ENCODE data around the gene RASL12.

Gene RASL12

DNA sequence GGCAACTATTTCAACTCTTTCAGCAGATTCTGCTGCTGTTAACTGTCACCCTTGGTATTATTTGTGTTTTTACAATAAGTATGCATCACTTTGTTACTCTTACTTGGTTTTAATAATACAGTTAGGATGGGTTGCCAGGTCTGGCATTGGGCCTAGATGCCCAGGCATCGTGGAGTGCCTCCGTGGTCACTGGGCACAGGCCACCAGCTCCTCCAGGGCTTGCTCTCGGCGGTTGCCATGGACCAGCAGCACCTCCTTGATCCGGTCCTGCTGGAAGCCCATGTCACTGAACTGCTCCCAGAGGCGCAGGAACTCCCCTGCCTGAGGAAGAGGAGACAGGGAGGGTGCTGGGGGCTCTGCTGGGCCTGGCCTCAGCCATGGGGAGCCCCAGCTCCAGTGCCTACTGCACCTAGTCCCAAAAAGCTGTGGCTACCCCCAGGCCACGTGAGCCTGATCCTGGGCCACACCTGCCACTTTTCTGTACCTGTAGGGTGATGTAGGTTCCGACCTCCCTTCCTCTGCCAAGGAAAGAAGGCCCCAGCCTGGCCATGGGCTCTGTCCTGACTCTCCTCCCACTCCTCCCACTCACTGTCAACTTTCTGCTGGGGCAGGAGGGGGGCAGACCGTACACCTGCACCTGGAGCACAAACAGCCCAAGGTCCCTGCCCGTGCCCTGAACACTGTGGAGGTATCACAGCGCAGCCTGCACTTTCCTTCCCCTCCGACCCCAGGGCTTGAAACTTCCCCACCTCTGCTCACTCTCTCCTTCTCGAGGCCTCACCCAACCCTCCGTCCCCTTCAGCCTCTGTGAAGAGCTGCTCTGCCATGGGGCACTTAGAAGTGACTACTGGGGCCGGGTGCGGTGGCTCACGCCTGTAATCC is 25.4 kb upstream of the RASL12 start:
- no peak for DNase-seq (ENCODE audit: low read depth in 2 of 2)

DNA sequence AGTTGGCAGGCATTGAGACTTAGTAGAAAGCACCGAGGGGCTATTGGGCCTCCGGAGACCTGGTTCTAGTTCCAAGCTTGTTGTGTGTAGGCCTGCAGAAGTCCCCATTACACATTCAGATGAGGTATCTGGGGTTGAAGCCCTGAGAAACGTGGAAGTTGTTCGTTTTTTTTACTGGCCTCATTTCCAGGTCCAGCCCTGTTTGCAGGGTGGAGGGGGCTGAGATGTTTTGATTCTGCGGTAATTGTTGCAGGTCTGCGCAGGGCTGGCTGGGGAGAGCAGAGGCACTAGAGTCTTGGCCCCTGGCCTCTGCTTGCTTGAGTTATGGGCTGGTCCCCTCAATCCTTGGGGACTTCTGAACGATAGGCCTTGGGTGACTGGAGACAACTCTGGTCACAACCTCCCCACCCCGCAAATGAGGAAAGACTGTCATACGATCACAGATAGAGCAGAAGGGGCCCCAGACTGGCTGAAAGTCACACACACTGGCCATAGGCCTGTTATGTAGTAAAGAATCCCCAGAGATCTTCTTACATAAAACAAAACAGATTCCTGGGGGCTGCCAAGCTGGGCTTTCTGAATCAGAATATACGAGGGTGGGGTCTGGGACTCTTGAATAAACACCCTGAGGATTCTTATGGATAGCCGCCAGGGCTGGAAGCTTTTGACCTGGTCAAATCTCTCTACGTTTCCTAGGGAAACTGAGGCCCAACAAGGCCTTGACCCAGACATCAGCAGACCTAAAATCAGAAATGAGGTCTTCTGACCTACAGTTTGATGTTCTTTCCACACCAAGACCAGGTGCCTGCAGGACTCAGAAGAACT is 24.4 kb upstream of the RASL12 start:
- no peak for DNase-seq (ENCODE audit: low read depth in 2 of 2)

DNA sequence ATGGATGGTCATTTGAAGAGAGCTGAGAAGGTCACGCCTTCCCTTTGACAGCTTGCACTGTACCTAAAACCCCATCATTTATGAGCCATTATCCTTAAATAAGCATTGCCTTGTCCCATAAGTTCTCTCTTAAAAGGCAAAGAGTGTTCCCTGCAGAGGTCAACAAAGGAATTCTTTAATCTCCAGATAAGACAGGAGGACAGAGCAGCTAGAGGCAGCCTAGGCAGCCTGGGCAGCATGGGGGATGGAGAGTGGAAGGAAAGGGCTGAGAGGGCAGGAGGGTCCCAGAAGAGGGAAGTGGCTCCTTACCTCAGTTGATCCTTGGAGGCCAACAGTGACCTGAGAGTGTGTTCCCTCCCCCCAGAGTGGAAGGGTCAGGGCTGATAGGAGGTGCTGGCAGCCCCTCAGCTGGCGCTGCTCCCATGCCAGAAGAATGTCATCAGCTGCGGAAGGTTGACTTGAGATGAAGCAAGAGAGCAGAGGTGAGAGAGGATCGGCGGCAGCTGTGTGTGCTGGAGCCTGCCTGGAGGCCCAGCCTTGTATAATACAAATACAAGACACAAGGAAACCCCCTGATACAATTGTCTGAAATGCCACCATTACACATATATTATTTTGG is 21.5 kb upstream of the RASL12 start:
- DNase-seq (ENCODE audit: low read depth in 2 of 2), result no peak

DNA sequence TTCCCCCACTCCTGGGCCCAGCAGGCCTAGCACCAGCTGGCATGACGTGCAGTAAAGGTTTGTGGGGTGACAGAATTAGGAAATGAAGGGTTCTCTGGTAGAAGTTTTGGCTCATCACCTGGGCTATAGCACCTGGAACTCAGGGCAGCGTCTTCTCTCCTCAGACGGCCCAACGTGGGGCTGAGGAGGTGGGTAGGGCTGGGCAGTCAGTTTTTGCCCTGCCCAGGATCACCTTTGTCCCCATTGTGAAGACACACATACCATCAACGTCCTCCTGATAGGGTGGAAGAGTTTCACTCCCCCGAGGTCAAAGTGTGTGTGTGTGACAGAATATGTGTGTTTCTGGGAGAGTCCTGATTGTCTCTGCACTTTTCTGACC is 20.8 kb upstream of the RASL12 start:
- DNase-seq (ENCODE audit: low read depth in 2 of 2), result no peak

DNA sequence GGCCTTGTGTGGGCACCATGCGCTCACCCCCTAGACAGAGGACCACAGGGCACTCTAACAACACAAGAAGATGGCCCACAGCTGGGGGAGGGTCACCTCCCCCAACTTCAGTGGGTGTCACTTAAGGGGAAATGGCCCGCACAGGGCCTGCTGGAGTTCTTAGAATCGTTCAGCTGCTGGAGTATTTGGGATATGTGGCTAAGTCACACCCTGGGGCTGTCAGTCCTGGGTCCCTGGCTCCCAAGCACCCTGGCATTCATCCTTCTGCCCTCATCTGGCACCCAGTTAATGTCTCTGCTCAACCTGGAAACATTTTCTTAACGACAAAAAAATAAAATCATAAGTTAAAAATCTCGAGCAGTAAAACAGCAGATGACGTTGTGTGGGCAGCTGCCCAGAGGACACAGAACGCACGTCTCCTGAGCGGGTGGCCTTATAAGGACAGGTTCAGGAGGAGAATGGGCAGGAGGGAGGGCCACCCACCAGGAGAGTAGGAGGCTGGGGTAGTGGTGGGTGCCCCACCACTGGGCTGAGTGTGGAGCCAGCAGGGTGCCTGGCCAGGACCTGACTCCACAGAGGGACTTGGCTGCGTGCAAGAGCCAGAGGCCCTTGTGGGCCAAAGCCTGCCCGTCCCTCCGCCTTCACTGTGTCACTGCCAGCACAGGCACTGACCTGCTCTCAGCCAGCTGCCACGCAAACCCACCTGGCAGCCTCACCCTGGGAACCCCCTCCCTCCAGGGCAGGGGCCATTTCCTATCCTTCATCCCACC is 20.3 kb upstream of the RASL12 start:
- no peak for DNase-seq (ENCODE audit: low read depth in 2 of 2)

DNA sequence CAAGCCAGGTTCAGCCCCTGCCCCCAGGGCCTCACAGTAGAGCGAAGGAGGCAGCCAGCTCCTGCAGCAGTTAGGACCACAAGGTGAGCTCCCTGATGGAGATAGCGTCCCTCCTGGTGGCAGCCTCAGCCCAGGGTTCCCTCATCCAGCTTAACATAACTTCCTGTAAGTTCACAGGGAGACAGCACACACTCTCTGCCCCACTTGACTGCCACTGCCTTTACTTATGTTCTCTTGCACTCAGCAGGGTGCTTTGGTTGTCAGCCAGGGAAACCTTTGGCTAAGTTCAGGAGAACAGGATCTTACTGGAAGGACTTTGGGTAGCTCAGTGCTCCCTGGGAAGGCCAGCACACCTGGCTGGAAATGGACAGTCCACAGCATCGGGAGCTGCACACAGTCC is 19.6 kb upstream of the RASL12 start:
- DNase-seq (ENCODE audit: low read depth in 2 of 2), result no peak

DNA sequence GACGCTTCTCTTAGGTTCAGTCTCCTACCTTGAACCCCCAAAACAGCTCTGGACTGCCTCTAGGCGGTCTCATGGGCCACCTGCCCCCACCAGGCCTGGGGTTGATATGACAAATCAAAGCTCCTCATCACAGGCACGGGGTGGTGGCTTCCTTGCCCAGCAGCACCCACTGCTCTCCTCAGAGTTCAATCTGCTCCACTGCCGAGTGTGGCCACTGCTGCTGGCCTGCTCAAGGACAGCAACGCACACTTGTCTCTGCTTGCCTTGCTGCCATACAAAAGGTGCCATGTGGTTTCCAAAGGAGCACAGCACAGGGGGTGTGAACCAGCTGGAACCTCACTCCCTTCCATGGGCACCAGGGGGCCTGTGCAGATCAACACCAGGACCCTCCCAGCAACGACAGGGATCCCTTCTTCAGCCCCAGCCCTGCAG is 18.9 kb upstream of the RASL12 start:
- no peak for DNase-seq (ENCODE audit: low read depth in 2 of 2)

DNA sequence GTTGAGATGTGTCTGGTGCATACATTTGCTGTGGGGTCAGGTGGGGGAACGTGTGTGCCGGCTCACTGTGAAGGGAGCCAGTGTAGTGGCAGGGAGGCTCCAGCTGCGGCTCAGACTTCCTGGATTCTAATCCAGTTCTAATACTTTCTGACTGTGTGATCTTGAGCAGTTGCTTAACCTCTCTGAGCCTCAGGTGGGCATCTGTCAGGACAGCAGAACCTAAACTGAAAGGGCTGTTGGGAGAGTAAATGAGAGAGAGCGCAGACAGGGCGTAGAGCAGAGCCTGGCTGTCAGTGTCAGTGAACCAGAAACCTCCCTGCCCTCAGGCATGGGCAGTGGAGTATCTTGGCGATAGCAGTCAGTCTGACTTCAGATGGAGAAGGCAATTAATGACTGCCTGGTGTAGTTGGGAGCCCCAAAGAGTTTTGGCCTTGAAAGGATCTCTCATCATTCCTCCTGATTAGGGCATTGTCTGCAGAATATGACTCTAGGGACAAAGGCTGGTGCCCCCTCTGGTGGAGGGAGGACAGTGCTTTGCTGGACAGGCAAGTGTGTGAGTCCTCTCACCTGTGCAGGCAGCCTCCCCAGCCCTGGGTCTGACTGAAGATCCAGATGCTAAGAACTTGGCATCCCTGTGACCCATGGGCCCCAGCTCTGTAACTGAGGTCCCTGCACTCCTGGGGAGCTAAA is 18.3 kb upstream of the RASL12 start:
- DNase-seq (ENCODE audit: low read depth in 2 of 2), result no peak

DNA sequence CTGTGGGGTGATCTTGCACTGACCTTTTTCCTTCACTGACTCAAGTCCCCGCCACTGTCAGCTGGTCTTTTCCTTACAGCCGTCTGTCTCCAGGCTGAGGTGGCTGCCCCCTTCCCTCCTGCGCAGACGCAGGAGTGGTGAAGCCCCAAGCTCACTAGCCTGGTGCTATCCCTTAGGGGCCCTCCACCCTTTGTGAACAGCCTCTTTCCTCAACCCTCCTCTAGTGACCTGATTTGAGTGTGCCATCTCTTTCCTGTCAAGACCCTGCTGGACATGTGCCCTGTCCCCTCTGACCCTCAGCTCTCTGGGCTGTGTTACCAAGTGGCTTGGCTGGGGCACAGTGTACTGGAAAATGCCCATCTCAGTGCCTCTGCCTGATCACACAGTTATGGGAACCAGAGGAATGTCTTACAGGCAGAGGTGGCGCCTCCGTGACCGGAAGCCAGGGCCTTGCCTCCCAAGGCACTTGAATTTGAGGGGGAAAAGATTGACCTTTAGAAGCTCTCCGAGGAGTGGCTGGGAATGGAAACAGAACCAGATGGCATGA is 17.5 kb upstream of the RASL12 start:
- DNase-seq (ENCODE audit: low read depth in 2 of 2), result no peak

DNA sequence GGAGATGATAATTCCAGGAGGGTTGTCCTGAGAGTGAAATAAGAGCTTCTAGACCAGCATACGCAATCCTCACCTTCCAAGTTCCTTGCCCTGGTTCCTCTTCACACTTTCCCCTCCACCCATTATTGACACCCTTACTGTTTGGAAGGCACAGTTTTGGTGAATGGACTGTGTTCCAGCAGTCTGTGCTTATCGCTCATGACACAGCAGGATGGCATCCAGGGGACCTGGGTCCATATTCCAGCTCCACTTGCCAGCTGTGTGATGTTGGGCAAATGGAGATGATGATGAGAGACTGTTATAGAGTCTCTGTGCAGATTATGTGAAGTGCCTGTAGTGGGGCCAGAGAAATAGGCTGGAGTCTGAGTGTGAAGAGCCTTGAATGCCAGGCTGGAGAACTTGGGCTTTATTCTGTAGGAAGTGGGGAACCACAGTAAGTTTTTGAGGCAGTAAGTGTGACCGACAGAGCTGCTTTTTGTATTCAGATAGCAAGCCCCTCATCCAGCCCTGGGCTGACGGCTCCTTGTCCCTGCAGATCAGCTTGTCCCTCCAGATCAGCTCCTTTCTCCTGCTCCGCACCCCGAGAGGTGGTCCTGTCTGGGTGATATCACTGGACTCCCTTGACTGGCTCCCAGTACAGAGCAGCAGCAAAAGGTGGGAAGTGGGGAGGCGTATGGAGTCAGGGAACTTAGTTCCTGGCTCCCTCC is 16.9 kb upstream of the RASL12 start:
- no peak for DNase-seq (ENCODE audit: low read depth in 2 of 2)

DNA sequence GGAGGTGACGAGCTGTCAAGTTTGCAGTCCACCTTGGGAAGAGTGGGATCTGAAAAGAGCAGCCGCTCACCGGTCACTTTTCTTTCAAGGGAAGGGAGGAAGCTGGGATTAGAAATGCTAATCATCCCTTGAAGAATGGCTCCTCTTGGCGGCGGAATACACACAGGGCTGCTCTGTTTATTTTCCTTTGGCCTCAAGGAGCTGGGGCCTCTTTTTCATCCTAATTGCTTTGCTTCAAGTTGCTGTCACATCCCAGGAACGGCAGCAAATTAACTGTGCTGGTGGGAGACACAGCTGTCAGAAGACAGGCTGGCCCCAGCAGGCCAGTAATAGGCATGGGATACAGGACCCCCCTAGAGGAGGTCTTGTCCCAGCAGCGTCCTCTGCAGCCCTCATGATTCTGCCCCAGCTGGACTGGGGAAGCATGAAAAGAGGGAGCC is 15.5 kb upstream of the RASL12 start:
- DNase-seq (ENCODE audit: low read depth in 2 of 2), result no peak

DNA sequence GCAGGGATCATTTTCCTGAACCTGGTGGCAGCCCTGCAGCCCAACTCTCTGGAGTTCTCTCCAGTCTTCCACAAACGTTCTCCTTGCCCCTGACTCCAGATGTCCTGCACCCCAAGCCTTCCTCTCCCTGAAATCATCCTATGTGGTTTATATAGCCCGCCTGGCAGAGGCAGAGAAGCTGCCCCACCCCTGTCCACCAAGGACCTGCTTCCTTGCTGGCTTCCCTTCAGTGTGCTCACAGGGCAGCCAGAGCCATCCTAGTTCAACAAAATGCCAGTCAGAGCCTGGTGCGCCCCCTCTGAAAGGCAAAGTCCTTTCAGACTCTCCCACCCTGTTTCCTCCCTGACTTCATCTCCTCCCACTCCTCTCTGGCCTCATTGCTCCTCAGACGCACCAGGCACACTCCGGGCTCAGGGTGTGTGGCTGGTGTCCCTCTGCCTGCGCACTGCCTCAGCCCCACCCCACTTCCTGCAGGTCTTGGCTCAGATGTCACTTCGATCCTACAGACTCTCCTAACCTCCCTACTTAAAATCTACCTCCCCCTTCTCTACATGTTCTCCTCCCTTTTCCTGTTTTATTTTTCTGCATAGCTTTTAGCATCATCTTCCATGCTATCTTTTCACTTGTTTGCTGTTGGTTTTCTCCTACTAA is 14.6 kb upstream of the RASL12 start:
- no peak for DNase-seq (ENCODE audit: low read depth in 2 of 2)

DNA sequence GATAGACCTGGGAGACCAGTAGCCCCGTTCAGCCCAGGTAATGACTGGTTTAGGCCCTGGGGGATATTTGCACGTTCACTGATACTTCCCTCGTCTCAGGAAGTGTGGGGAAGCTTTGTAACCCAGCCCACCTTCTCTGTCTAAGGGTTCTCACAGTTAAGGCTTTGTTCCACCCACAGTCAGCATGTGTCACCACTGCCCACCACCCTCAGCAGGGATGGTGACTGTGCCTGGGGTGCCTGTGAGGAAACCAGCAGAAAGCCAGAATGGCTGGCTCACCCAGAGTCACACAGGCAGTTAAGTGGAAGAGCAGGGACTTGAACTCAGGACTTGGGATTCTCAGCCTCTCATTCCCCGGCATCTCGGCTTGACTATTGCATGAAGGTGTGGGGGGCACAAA is 14.0 kb upstream of the RASL12 start:
- no peak for DNase-seq (ENCODE audit: low read depth in 2 of 2)

DNA sequence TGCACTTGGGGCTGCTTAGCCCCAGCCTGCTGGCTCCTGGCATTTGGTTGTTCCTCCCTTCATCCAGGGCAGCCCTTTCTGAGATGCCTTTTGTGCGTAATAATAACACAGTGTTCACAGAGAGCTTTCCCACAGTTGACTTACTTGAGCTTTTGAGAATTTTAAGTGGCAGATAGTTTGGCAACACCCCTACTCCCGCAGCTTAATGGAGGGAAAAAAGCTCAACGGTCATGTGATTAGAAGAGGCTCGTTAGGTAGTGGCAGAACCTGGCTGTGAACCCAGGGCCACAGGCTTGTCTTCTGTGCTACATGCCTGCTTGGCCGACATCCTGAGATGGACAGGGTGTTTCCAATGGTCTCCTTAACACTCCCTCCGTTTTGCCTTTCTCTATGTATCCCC is 13.5 kb upstream of the RASL12 start:
- no peak for DNase-seq (ENCODE audit: low read depth in 2 of 2)

DNA sequence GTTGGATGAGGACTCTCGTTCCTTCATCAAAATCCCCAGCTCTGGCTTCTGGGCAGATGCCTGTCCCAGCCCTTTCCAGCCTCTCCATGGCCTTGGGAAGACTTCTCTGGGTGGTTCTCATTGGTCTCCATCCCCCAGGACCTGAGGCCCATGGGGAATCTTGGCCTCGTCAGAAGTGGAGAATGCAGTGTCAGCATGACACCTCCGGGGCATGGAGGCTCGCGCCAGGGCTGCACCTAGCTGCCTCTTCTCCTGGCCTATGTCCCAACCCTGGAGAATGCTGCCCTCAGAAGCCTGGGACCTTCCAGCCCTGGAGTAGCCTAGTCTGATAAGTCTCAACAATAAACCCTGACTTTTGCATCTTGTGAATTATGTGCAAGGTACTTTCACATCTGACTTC is 11.8 kb upstream of the RASL12 start:
- DNase-seq (ENCODE audit: low read depth in 2 of 2), result no peak

DNA sequence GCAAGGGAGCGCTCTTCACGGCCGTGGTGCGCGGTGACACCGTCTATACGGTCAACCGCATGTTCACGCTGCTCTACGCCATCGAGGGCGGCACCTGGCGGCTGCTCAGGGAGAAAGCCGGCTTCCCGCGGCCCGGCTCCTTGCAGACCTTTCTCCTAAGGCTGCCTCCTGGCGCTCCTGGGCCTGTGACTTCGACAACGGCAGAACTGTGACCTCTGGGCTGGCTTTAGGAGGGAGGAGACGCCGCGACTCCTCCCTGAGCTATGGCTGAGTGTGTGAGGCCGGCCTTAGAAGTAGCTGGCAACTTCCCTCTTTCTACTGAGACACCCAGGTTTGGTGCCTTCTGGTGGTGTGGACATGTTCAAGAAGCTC is 10.2 kb upstream of the RASL12 start:
- peak; percentile 36 to 50 for DNase-seq (ENCODE audit: low read depth in 2 of 2)

DNA sequence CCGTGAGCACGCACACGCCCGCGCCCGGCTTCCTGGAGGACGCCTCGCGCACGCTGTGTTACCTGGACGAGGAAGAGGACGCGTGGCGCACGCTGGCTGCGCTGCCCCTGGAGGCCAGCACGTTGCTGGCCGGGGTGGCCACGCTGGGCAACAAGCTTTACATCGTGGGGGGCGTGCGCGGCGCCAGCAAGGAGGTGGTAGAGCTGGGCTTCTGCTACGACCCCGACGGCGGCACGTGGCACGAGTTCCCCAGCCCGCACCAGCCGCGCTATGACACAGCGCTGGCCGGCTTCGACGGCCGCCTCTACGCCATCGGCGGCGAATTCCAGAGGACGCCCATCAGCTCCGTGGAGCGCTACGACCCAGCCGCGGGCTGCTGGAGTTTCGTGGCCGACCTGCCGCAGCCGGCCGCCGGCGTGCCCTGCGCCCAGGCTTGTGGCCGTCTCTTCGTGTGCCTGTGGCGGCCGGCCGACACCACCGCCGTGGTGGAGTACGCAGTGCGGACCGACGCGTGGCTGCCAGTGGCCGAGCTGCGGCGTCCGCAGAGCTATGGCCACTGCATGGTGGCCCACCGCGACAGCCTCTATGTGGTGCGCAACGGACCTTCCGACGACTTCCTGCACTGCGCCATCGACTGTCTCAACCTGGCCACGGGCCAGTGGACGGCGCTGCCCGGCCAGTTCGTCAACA is 9.6 kb upstream of the RASL12 start:
- no peak for DNase-seq (ENCODE audit: low read depth in 2 of 2)

DNA sequence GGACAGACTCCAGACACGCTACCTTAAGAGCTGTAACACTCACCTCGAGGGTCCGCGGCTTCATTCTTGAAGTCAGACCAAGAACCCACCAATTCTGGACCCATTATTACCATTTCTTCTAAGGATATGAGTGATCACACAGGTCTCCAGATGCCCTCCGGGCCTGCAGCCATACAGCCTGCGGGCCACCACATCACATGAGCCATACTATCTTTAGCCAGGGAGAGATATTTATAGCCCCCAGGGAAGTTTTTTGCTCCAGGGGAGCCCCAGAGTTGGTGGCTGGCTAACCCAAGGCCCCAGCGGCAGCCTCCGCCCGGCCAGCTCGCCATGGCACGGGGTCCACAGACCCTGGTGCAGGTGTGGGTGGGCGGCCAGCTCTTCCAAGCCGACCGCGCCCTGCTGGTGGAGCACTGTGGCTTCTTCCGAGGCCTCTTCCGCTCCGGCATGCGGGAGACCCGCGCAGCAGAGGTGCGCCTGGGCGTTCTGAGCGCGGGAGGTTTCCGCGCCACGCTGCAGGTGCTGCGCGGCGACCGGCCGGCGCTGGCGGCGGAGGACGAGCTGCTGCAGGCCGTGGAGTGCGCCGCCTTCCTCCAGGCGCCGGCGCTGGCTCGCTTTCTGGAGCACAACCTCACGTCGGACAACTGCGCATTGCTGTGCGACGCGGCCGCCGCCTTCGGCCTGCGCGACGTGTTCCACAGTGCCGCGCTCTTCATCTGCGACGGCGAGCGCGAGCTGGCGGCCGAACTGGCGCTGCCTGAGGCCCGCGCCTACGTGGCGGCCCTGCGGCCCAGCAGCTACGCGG is 8.9 kb upstream of the RASL12 start, which contains the start of gene KBTBD13:
KBTBD13 (plus strand) TSS at position 261 of the 805 bp plus-strand sequence; CDS start at position 331, 70 bp downstream.
- no peak for DNase-seq (ENCODE audit: low read depth in 2 of 2)
